Sciatic nerve (tissue), 2 donors: Measurements from ENCODE around the gene ANKRD6. TPM values are rescaled to one million over a fixed set of nuclear protein-coding genes. Genes with fewer than 3 reads are reported as not detected.
"Not testable (repeated sequence)": the region's sequence is repeated elsewhere in the genome, so short reads cannot be mapped to it uniquely, and the experiment has no call there.

ENCODE experiments used
- ATAC-seq: fragments of 200-7000 bp; cut with Tn5 transposase; one replicate; pipeline ENCODE4 v1.9.1; 2020; ENCODE audit warnings: mild to moderate bottlenecking, moderate library complexity
- DNase-seq: peaks from one replicate; pipeline ENCODE4 v3.0.0-alpha.2; 2020; ENCODE audit warnings: low spot score
- intact Hi-C: fragments of 100-400 bp; cut with DNase I; formaldehyde crosslinking; loops from one replicate; pipeline ENCODE4 v1.14.2; 2022
- total RNA-seq: library from RNA; stranded (reverse); fragmentation: NEBNext Ultra II Directional; extraction: Animal tissue kit (Norgen Biotek cat#: 25700); gene quantifications from one replicate; pipeline ENCODE4 v1.2.1, GENCODE V29; 2021
- donor health status: DM: no; HTN: no; CAD: no.
- donor health status: DM: no; HTN: no; CAD: no.

ANKRD6 gene
- total RNA-seq, 1 donor from 2014 or later: 22.3 TPM

GRCh38 chr6:89613790-89614189 lies 180.8 kb downstream of the ANKRD6 start:
- DNase-seq (no peak), ATAC-seq (no peak)
- intact Hi-C loops: no loop called here

- ATAC-seq (no peak), DNase-seq (no peak)
- intact Hi-C loops: no loop called here
These were observed 182.9 kb downstream of the ANKRD6 start for GRCh38 chr6:89615882-89616281.

GRCh38 chr6:89616531-89616930 lies 183.6 kb downstream of the ANKRD6 start:
- DNase-seq (no peak), ATAC-seq (no peak)
- intact Hi-C loops: no loop called here

- intact Hi-C loops: no loop called here
- ATAC-seq (no peak), DNase-seq (no peak)
These were observed 185.1 kb downstream of the ANKRD6 start for GRCh38 chr6:89618026-89618425.

- intact Hi-C loops: no loop called here
- ATAC-seq (no peak), DNase-seq (no peak)
These were observed 186.6 kb downstream of the ANKRD6 start for GRCh38 chr6:89619567-89619966.

- intact Hi-C loops: no loop called here
- DNase-seq (no peak), ATAC-seq (no peak)
These were observed 190.8 kb downstream of the ANKRD6 start for GRCh38 chr6:89623749-89624148.

- ATAC-seq (no peak), DNase-seq (no peak)
- intact Hi-C loops: no loop called here
These were observed 197.5 kb downstream of the ANKRD6 start for GRCh38 chr6:89630488-89630887.

GRCh38 chr6:89636412-89636811 lies 203.5 kb downstream of the ANKRD6 start:
- ATAC-seq, DNase-seq, intact Hi-C loops: not testable (repeated sequence)

- intact Hi-C loops: no loop called here
- DNase-seq (no peak), ATAC-seq (peak; percentile 14)
These were observed 205.0 kb downstream of the ANKRD6 start for GRCh38 chr6:89637960-89638319.

- intact Hi-C loops: no loop called here
- ATAC-seq: peak; percentile 100
These were observed 205.6 kb downstream of the ANKRD6 start, which contains the start of gene LYRM2 for GRCh38 chr6:89638320-89639195. LYRM2 (minus strand) TSS chr6:89638747; CDS start chr6:89638716, 31 bp downstream.

GRCh38 chr6:89640804-89641203 lies 207.9 kb downstream of the ANKRD6 start:
- intact Hi-C loops: no loop called here

More at GRCh38 chr6:89638320-89639195, 205.6 kb downstream of the ANKRD6 start, which contains the start of gene LYRM2:
- DNase-seq: peak; percentile 97

GRCh38 chr6:89641581-89641980 lies 208.6 kb downstream of the ANKRD6 start:
- DNase-seq, ATAC-seq, intact Hi-C loops: not testable (repeated sequence)

More at GRCh38 chr6:89640804-89641203, 207.9 kb downstream of the ANKRD6 start:
- ATAC-seq: no peak
- no peak for DNase-seq

- ATAC-seq: no peak
These were observed 210.0 kb downstream of the ANKRD6 start for GRCh38 chr6:89642956-89643355.

GRCh38 chr6:89643406-89643805 lies 210.5 kb downstream of the ANKRD6 start:
- intact Hi-C loops: no loop called here
- no peak for ATAC-seq
- DNase-seq: no peak

More at GRCh38 chr6:89642956-89643355, 210.0 kb downstream of the ANKRD6 start:
- DNase-seq: no peak
- intact Hi-C loops: no loop called here

- no peak for DNase-seq
- ATAC-seq: no peak
- intact Hi-C loops: no loop called here
These were observed 211.9 kb downstream of the ANKRD6 start for GRCh38 chr6:89644864-89645263.

GRCh38 chr6:89649682-89650081 lies 216.7 kb downstream of the ANKRD6 start:
- ATAC-seq: no peak
- DNase-seq: no peak
- intact Hi-C loops: no loop called here

- no peak for DNase-seq
- no peak for ATAC-seq
- intact Hi-C loops: no loop called here
These were observed 217.6 kb downstream of the ANKRD6 start for GRCh38 chr6:89650579-89650978.

GRCh38 chr6:89655122-89655521 lies 222.2 kb downstream of the ANKRD6 start:
- intact Hi-C loops: no loop called here
- ATAC-seq: no peak
- no peak for DNase-seq

GRCh38 chr6:89657445-89658158 lies 224.7 kb downstream of the ANKRD6 start:
- DNase-seq: no peak
- no peak for ATAC-seq
- intact Hi-C loops: no loop called here

GRCh38 chr6:89660981-89661380 lies 228.0 kb downstream of the ANKRD6 start:
- ATAC-seq: no peak
- intact Hi-C loops: no loop called here
- DNase-seq: no peak
